Pancreas (tissue), 10 donors: ENCODE measurements around the gene RPS10. TPM values are rescaled to one million over a fixed set of nuclear protein-coding genes. Genes with fewer than 3 reads are reported as not detected.

ENCODE experiments used
- ATAC-seq, 4 donors: fragments of 200-7000 bp; cut with Tn5 transposase; one replicate each; pipeline versions ENCODE4 v1.8.0 to v1.9.1; 2020; ENCODE audit warnings: mild to moderate bottlenecking in 4 of 4, moderate library complexity in 4 of 4
- DNase-seq, 6 donors: peaks; one replicate each; pipeline ENCODE4 v3.0.0-alpha.2; 2020
- FAIRE-seq: peaks from 2 replicates; lab custom pipeline; 2012; peaks lifted over from hg19 to GRCh38; lab: Jason Lieb, UNC
- H3K27ac ChIP-seq, 4 donors: fragments of 200-600 bp; sonication (generic); 1 replicate in 3 of 4; 2 replicates in 1 of 4; pipeline versions ENCODE4 v1.5.0 to v1.8.0; 2020
- H3K27me3 ChIP-seq, 4 donors: fragments of 200-600 bp; one replicate each; pipeline ENCODE4 v1.8.0; 2021
- H3K36me3 ChIP-seq, 3 donors: fragments of 200-600 bp; sonication (generic) in 1 of 3; one replicate each; pipeline versions ENCODE4 v1.5.0 to v1.8.0; 2020 to 2021
- H3K4me1 ChIP-seq, 3 donors: fragments of 200-600 bp; one replicate each; pipeline ENCODE4 v1.8.0; 2021
- H3K4me3 ChIP-seq, 4 donors: fragments of 200-600 bp; sonication (generic) in 2 of 4; one replicate each; pipeline versions ENCODE4 v1.5.0 to v1.8.0; 2020 to 2021
- H3K9me3 ChIP-seq, 4 donors: fragments of 200-600 bp; one replicate each; pipeline ENCODE4 v1.8.0; 2021
- CTCF ChIP-seq, 4 donors: fragments of 200-600 bp; sonication (generic) in 3 of 4; IDR thresholded peaks; one replicate each; pipeline versions ENCODE4 v1.5.0 to v1.8.0; 2021; ENCODE audit warnings: antibody characterized with exemption in 4 of 4
- WGBS, 2 donors: extraction: QIAGEN DNeasy Blood & Tissue Kit; methylation state at CpG; one replicate each; pipeline ENCODE4 v1.1.7; 2013; 5-methylcytosine and 5-hydroxymethylcytosine counted together
- intact Hi-C, 3 donors: fragments of 100-400 bp; cut with DNase I; formaldehyde crosslinking; loops; one replicate each; pipeline versions ENCODE4 v1.11.1 to v1.14.2; 2022
- polyA plus RNA-seq, 2 donors: library from polyadenylated mRNA; stranded (reverse); fragments of 200-250 nt; gene quantifications; one replicate each; pipeline ENCODE4 v1.2.3, GENCODE V29; 2013
- total RNA-seq, 6 donors: library from RNA; stranded (reverse); fragmentation: NEBNext Ultra II Directional in 4 of 6; extraction: Animal tissue kit (Norgen Biotek cat#: 25700) in 4 of 6; gene quantifications; one replicate each; pipeline versions ENCODE4 v1.2.1 to v1.2.4, GENCODE V29; 2021 to 2023
- donor health status: healthy with polysubstance abuse.
- donor health status: DM: no; HTN: no; CAD: no; lungs with moderate emphysema.
- donor health status: DM: no; HTN: no; CAD: no.
- donor health status: control.
- donor health status: control.
- donor health status: Bipolar disorder and iron deficiency.
- donor health status: DM: yes; HTN: yes; CAD: no.
- donor health status: DM: no; HTN: no; CAD: no.
- donor health status: DM: no; HTN: no; CAD: no.
- donor health status: DM: yes; HTN: yes; CAD: no.

Gene RPS10
- total and polyA plus RNA-seq, 8 donors = 565 to 1,334 (median 997) TPM

- WGBS, 2 donors = 59 to 65% methylated on average over 5 of the region's 5 CpGs
- no peaks in the 10 kb centered on the region for H3K4me1 ChIP-seq
- ATAC-seq (no peak), FAIRE-seq (no peak), DNase-seq (no peak)
- H3K9me3 ChIP-seq = no peaks in the 10 kb centered on the region
- intact Hi-C loops = no loop called here
- no peak overlapping the region for H3K27ac ChIP-seq
- no peaks in the 10 kb centered on the region for H3K36me3 ChIP-seq
- H3K4me3 ChIP-seq = no peak overlapping the region
- TF ChIP-seq CTCF (IDR thresholded peaks at IDR 0.05) = no peak
- no peaks in the 10 kb centered on the region for H3K27me3 ChIP-seq
These were observed 46.6 kb upstream of the RPS10 start for GRCh38 chr6:34472425-34472824.

GRCh38 chr6:34469499-34469898, 43.6 kb upstream of the RPS10 start:
- no peak for FAIRE-seq
- Histone ChIP-seq H3K36me3 (no peaks in the 10 kb centered on the region), H3K27me3 (no peaks in the 10 kb centered on the region), H3K4me3 (no peak overlapping the region), H3K4me1 (no peaks in the 10 kb centered on the region), H3K9me3 (no peaks in the 10 kb centered on the region), H3K27ac (no peak overlapping the region)
- no peak for DNase-seq
- intact Hi-C loops = loop anchor here in 1 of 3 donors (10.0 kb wide), 1 partner anchor 135 kb away; no protein-coding TSS in a partner anchor
- no peak for TF ChIP-seq CTCF (IDR thresholded peaks at IDR 0.05)
- WGBS, 2 donors = 85 to 87% methylated on average over 3 of the region's 3 CpGs
- no peak for ATAC-seq

GRCh38 chr6:34468378-34468892, 42.6 kb upstream of the RPS10 start:
- Histone ChIP-seq H3K27ac (no peak overlapping the region), H3K4me1 (no peaks in the 10 kb centered on the region), H3K4me3 (no peak overlapping the region), H3K27me3 (no peaks in the 10 kb centered on the region), H3K36me3 (no peaks in the 10 kb centered on the region), H3K9me3 (no peaks in the 10 kb centered on the region)
- DNase-seq (no peak), FAIRE-seq (no peak), ATAC-seq (no peak)
- 78 to 90% methylated on average over 4 of the region's 4 CpGs for WGBS, 2 donors
- no peak for TF ChIP-seq CTCF (IDR thresholded peaks at IDR 0.05)
- intact Hi-C loops = loop anchor here in 1 of 3 donors (10.0 kb wide), 1 partner anchor 136 kb away; no protein-coding TSS in a partner anchor

- FAIRE-seq (no peak), DNase-seq (no peak), ATAC-seq (peak in 1 of 4 donors; percentile 4)
- H3K4me1 ChIP-seq = no peaks in the 10 kb centered on the region
- intact Hi-C loops = loop anchor here in 1 of 3 donors (10.0 kb wide), 1 partner anchor 138 kb away; no protein-coding TSS in a partner anchor
- no peak for TF ChIP-seq CTCF (IDR thresholded peaks at IDR 0.05)
- WGBS, 2 donors = 30 to 42% methylated on average over 27 to 28 of the region's 28 CpGs
- no peak overlapping the region for H3K27ac ChIP-seq
- H3K36me3 ChIP-seq = no peaks in the 10 kb centered on the region
- H3K9me3 ChIP-seq = no peaks in the 10 kb centered on the region
- H3K27me3 ChIP-seq = no peaks in the 10 kb centered on the region
- peak overlapping the region; percentile 23 to 58 (median 38) for H3K4me3 ChIP-seq
These were observed 40.6 kb upstream of the RPS10 start for GRCh38 chr6:34466242-34467185.
